Tibial artery (tissue), 4 donors: ENCODE measurements around the gene CENPB.

Experiments
- DNase-seq, 2 donors: peaks; one replicate each; pipeline ENCODE4 v3.0.0-alpha.2; 2019
- H3K27ac ChIP-seq, 2 donors: fragments of 200-600 bp; sonication (generic) in 1 of 2; 1 replicate in 1 of 2; 2 replicates in 1 of 2; pipeline ENCODE4 v1.5.1; 2018 to 2019; ENCODE audit warnings: mild to moderate bottlenecking in 1 of 2
- H3K27me3 ChIP-seq, 2 donors: fragments of 200-600 bp; sonication (generic) in 1 of 2; one replicate each; pipeline versions ENCODE4 v1.5.1 to v1.6.0; 2016 to 2019
- H3K36me3 ChIP-seq, 3 donors: fragments of 200-600 bp; sonication (generic) in 2 of 3; one replicate each; pipeline ENCODE4 v1.5.1; 2016 to 2019; ENCODE audit warnings: mild to moderate bottlenecking in 2 of 3
- H3K4me1 ChIP-seq, 4 donors: fragments of 200-600 bp; sonication (generic) in 2 of 4; 1 replicate in 3 of 4; 2 replicates in 1 of 4; pipeline ENCODE4 v1.5.1; 2016 to 2019
- H3K4me3 ChIP-seq, 2 donors: fragments of 200-600 bp; sonication (generic) in 1 of 2; 1 replicate in 1 of 2; 2 replicates in 1 of 2; pipeline ENCODE4 v1.5.1; 2018 to 2019; ENCODE audit warnings: mild to moderate bottlenecking in 2 of 2
- H3K9me3 ChIP-seq, 3 donors: fragments of 200-600 bp; sonication (generic) in 1 of 3; one replicate each; pipeline ENCODE4 v1.5.1; 2016 to 2019
- intact Hi-C: fragments of 100-400 bp; cut with DNase I; formaldehyde crosslinking; loops from one replicate; pipeline ENCODE4 v1.15.0; 2023; ENCODE audit warnings: low total_unique reads
- TF ChIP-seq, protein P1 (sequence below), 2 experiments: fragments of 200-600 bp in 1 of 2; fragments of 450-650 bp in 1 of 2; IDR thresholded peaks; one replicate each; pipeline ENCODE4 v1.5.1; 2017 to 2019; ENCODE audit warnings: antibody characterized with exemption in 2 of 2, mild to moderate bottlenecking in 1 of 2, moderate library complexity in 1 of 2

Gene CENPB

DNA sequence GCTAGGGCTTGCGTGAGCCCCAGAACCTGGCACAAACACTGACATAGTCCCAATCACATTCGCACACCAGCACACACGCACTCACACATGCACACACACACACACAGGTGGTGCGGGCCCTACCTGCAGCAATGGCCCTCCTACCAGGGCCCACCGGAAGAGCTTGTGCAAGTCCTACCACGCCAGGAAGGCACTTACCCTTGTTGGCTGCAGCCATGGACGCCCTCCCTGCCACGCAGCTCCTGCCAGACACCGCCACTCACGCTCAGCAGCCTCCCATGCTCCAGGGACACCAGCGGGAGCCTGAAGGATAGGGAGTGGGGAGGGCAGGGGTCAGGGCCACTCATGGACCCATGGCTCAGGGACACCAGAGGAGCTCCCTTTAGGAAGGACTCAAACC lies 26.7 kb downstream of the CENPB start:
- no peak for DNase-seq
- Histone ChIP-seq H3K36me3 (peaks cover 0 to 14% (median 6%) of the 10 kb centered on the region in 3 donors), H3K27me3 (no peaks in the 10 kb centered on the region), H3K9me3 (no peaks in the 10 kb centered on the region), H3K27ac (no peak overlapping the region), H3K4me1 (no peaks in the 10 kb centered on the region), H3K4me3 (no peak overlapping the region)
- intact Hi-C loops = no loop called here
- TF ChIP-seq, protein P1, sequence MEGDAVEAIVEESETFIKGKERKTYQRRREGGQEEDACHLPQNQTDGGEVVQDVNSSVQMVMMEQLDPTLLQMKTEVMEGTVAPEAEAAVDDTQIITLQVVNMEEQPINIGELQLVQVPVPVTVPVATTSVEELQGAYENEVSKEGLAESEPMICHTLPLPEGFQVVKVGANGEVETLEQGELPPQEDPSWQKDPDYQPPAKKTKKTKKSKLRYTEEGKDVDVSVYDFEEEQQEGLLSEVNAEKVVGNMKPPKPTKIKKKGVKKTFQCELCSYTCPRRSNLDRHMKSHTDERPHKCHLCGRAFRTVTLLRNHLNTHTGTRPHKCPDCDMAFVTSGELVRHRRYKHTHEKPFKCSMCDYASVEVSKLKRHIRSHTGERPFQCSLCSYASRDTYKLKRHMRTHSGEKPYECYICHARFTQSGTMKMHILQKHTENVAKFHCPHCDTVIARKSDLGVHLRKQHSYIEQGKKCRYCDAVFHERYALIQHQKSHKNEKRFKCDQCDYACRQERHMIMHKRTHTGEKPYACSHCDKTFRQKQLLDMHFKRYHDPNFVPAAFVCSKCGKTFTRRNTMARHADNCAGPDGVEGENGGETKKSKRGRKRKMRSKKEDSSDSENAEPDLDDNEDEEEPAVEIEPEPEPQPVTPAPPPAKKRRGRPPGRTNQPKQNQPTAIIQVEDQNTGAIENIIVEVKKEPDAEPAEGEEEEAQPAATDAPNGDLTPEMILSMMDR (IDR thresholded peaks at IDR 0.05) = no peak

- Histone ChIP-seq H3K27me3 (no peaks in the 10 kb centered on the region), H3K36me3 (peaks cover 0 to 17% (median 6%) of the 10 kb centered on the region in 3 donors), H3K4me1 (no peaks in the 10 kb centered on the region), H3K9me3 (no peaks in the 10 kb centered on the region), H3K27ac (no peak overlapping the region), H3K4me3 (no peak overlapping the region)
- DNase-seq = no peak
- TF ChIP-seq, protein P1 (IDR thresholded peaks at IDR 0.05) = no peak
- intact Hi-C loops = no loop called here
Observed at GRCh38 chr20:3759316-3759823, 27.2 kb downstream of the CENPB start.

DNA sequence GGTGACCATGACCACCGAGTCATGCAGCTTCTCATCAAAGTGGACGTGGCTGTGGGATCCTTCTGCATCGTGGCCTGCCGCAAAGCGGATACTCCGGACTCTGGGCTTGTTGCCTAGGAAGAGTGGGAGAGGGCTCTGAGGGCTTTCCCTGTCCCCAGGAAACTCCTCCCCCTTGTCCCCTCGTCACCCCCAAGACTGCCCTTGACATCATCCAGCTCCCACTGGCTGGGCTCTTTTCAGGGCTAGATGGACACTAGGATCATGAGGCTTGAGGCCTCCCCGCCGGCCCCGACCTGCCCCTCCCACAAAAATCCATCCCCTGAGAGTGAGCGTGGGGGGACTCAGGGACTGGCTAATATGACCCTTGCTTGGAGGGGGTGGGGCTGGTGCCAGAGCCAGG lies 28.0 kb downstream of the CENPB start:
- Histone ChIP-seq H3K4me1 (no peaks in the 10 kb centered on the region), H3K27ac (no peak overlapping the region), H3K4me3 (no peak overlapping the region), H3K9me3 (no peaks in the 10 kb centered on the region), H3K27me3 (no peaks in the 10 kb centered on the region), H3K36me3 (peaks cover 0 to 22% (median 6%) of the 10 kb centered on the region in 3 donors)
- DNase-seq = no peak
- TF ChIP-seq, protein P1 (IDR thresholded peaks at IDR 0.05) = no peak
- intact Hi-C loops = no loop called here

DNA sequence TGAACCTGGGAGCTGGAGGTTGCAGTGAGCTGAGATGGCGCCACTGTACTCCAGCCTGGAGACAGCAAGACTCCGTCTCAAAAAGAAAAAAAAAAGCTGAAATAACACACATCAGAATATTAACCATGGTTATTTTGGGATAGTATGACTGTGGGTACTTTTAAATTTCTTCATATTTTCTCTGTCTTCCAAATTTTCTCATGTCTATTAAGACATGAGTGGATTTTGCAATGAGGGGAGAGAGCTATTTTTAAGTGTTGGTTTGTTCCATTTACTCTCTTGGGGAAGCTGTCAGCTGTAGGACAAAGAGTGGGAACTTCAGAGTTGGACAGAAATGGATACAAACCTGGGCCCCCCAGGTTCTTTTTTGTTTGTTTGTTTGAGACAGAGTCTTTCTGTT lies 29.3 kb downstream of the CENPB start:
- TF ChIP-seq, protein P1 (IDR thresholded peaks at IDR 0.05) = no peak
- no peak overlapping the region for H3K27ac ChIP-seq
- H3K9me3 ChIP-seq = no peaks in the 10 kb centered on the region
- H3K27me3 ChIP-seq = no peaks in the 10 kb centered on the region
- H3K4me3 ChIP-seq = no peak overlapping the region
- H3K36me3 ChIP-seq = peaks cover 0 to 22% (median 6%) of the 10 kb centered on the region in 3 donors
- DNase-seq = no peak
- no peaks in the 10 kb centered on the region for H3K4me1 ChIP-seq
- intact Hi-C loops = no loop called here

DNA sequence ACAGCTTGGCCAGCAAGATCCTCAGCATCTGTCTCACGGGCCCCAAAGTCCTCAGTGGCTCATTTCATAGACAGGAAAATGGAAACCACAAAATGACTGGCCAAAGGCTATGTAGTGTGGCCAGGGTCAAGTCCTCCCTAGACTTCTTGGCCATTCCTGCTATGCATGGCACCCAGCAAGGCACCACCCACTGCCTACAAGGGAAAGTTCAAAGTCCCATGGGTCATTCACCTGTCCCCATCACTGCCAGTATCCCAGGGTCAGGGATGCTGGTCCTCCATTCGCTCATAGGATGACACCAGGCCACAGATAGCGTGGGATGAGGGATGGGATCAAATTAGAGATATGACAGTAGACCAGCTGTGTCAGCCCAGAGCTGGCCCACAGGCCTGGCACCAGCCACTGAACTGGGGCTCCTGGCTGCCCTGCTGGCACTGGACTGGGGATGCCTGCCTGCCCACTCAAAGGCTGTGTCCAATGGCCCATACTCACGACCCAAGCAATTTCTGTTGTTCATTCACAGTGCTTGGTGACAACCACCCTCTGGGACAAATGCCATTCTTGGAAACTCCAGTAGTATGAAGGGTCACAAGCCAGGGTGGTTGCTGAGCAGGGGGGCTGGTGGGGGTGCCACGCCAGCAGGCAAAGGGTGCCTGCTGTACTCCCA lies 30.6 kb downstream of the CENPB start:
- TF ChIP-seq, protein P1 (IDR thresholded peaks at IDR 0.05) = no peak
- peaks cover 0 to 22% (median 6%) of the 10 kb centered on the region in 3 donors for H3K36me3 ChIP-seq
- H3K9me3 ChIP-seq = no peaks in the 10 kb centered on the region
- DNase-seq = no peak
- peaks cover 0 to 8% (median 0%) of the 10 kb centered on the region in 4 donors for H3K4me1 ChIP-seq
- intact Hi-C loops = no loop called here
- peaks cover 0 to 6% of the 10 kb centered on the region in 2 donors for H3K27me3 ChIP-seq
- no peak overlapping the region for H3K4me3 ChIP-seq
- H3K27ac ChIP-seq = no peak overlapping the region
